Measurements from ENCODE around the gene NEMP1.
"Not testable (repeated sequence)": the region's sequence is repeated elsewhere in the genome, so short reads cannot be mapped to it uniquely, and the experiment has no call there.

The NEMP1 gene

DNA sequence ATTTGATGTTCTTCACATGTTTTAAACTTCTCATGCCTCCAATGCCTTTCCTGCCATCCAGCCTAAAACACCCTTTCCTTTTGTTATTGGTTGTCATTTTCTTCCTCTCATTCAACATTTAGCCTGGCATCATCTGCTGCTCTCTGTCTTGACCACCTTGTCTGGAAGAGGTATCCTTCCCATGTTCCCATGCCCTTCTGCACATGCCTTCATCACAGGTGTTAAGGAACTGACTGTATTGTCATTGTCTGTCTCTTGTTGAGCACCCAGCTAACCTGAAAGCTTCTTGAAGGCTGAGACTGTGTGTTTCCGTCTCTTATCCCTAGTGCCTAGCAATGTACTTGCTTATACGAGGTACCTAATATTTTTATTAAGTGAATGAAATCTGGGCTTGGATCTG lies 45.2 kb upstream of the NEMP1 start:
- Histone ChIP-seq H4K20me1 (ENCODE audit: insufficient read depth, low read length, poor library complexity, severe bottlenecking) (no peaks in the 10 kb centered on the region), H3K36me3 (ENCODE audit: insufficient read depth, low read length) (no peaks in the 10 kb centered on the region), H3K9me2 (replicated peaks; ENCODE audit: low read depth, low read length) (no peaks in the 10 kb centered on the region), H3F3A (ENCODE audit: low read depth) (no peaks in the 10 kb centered on the region; the same call in 1 of the 2 replicates), H3K9ac (ENCODE audit: low read depth, low read length, poor library complexity, severe bottlenecking) (no peak overlapping the region), H2AFZ (ENCODE audit: low read length) (no peak overlapping the region), H3K9me3 (ENCODE audit: insufficient read depth, low read depth, low read length) (no peaks in the 10 kb centered on the region), H3K4me3 (ENCODE audit: low read length, poor library complexity, severe bottlenecking) (no peak overlapping the region), H3K4me1 (ENCODE audit: insufficient read depth, low read length, poor library complexity, severe bottlenecking) (peaks cover 20% of the 10 kb centered on the region), H3K4me2 (ENCODE audit: low read depth, low read length, poor library complexity, severe bottlenecking) (no peak overlapping the region), H3K27me3 (ENCODE audit: insufficient read depth, low read length, poor library complexity, severe bottlenecking) (no peaks in the 10 kb centered on the region), H3K79me2 (ENCODE audit: insufficient read depth, low read length) (no peaks in the 10 kb centered on the region)
- TF ChIP-seq, protein P1, sequence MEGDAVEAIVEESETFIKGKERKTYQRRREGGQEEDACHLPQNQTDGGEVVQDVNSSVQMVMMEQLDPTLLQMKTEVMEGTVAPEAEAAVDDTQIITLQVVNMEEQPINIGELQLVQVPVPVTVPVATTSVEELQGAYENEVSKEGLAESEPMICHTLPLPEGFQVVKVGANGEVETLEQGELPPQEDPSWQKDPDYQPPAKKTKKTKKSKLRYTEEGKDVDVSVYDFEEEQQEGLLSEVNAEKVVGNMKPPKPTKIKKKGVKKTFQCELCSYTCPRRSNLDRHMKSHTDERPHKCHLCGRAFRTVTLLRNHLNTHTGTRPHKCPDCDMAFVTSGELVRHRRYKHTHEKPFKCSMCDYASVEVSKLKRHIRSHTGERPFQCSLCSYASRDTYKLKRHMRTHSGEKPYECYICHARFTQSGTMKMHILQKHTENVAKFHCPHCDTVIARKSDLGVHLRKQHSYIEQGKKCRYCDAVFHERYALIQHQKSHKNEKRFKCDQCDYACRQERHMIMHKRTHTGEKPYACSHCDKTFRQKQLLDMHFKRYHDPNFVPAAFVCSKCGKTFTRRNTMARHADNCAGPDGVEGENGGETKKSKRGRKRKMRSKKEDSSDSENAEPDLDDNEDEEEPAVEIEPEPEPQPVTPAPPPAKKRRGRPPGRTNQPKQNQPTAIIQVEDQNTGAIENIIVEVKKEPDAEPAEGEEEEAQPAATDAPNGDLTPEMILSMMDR (conservative IDR thresholded peaks at IDR 0.05; ENCODE audit: low read length): no peak
- no peak for TF ChIP-seq EZH2phosphoT487 (IDR thresholded peaks at IDR 0.05; ENCODE audit: borderline replicate concordance)

DNA sequence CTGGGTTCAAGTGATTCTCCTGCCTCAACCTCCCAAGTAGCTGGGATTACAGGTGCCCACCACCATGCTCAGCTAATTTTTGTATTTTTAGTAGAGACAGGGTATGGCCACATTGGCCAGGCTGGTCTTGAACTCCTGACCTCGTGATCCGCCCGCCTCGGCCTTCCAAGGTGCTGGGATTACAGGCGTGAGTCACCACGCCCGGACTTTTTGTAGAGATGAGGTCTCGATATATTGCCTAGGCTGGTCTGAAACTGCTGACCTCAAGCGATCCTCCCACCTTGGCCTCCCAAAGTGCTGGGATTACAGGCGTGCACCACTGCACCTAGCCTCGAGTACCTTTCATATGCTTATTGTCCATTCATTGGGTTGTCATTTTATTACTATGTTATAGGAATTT lies 42.1 kb upstream of the NEMP1 start:
- not testable (repeated sequence) for H4K20me1 ChIP-seq (ENCODE audit: insufficient read depth, low read length, poor library complexity, severe bottlenecking); H3K36me3 ChIP-seq (ENCODE audit: insufficient read depth, low read length); H3K4me2 ChIP-seq (ENCODE audit: low read depth, low read length, poor library complexity, severe bottlenecking); H3K9me2 ChIP-seq (replicated peaks; ENCODE audit: low read depth, low read length); H3K79me2 ChIP-seq (ENCODE audit: insufficient read depth, low read length); H3K9ac ChIP-seq (ENCODE audit: low read depth, low read length, poor library complexity, severe bottlenecking); H2AFZ ChIP-seq (ENCODE audit: low read length); H3K9me3 ChIP-seq (ENCODE audit: insufficient read depth, low read depth, low read length); H3K4me3 ChIP-seq (ENCODE audit: low read length, poor library complexity, severe bottlenecking); H3K4me1 ChIP-seq (ENCODE audit: insufficient read depth, low read length, poor library complexity, severe bottlenecking); H3F3A ChIP-seq (ENCODE audit: low read depth); H3K27me3 ChIP-seq (ENCODE audit: insufficient read depth, low read length, poor library complexity, severe bottlenecking)

DNA sequence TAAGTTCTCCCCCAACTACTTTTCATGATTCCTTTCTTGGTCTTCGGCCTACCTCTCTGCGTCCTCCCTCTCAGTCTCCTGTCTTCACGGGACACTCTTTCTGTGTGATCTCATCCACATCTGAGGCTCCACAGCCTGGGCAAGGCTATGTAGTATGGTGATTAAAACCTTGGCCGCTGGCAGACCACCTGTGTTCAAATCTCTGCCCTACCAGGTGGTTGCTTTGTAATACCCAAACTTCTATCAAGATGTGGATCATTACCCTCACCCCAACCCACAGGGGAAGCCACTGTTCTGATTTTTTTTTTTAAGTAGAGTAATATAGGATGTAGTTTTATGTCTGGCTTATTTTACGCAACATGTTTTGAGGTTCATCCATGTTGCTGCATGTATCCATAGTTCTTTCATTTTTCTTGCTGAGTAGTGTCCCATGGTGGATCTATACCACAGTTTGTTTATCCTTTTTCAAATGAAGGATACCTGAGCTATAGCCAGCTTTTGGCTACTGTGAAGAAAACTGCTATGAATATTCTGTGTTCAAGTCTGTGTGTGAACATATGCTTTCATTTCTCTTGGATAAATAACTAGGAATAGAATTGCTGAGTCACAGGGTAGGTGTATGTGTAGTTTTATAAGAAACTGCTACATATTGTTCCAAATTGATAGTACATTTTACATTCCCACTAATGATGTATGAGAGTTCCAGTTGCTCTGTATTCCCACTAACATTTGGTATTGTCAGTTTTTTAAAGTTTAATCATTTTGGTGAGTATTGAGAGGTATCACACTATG lies 40.9 kb upstream of the NEMP1 start:
- TF ChIP-seq, protein P1 (conservative IDR thresholded peaks at IDR 0.05; ENCODE audit: low read length): no peak
- no peak for TF ChIP-seq EZH2phosphoT487 (IDR thresholded peaks at IDR 0.05; ENCODE audit: borderline replicate concordance)
- Histone ChIP-seq H3K4me3 (ENCODE audit: low read length, poor library complexity, severe bottlenecking) (no peak overlapping the region), H3K9me3 (ENCODE audit: insufficient read depth, low read depth, low read length) (no peaks in the 10 kb centered on the region), H4K20me1 (ENCODE audit: insufficient read depth, low read length, poor library complexity, severe bottlenecking) (no peaks in the 10 kb centered on the region), H3F3A (ENCODE audit: low read depth) (no peaks in the 10 kb centered on the region), H3K27me3 (ENCODE audit: insufficient read depth, low read length, poor library complexity, severe bottlenecking) (no peaks in the 10 kb centered on the region), H3K4me2 (ENCODE audit: low read depth, low read length, poor library complexity, severe bottlenecking) (no peak overlapping the region), H3K9me2 (replicated peaks; ENCODE audit: low read depth, low read length) (no peaks in the 10 kb centered on the region), H3K79me2 (ENCODE audit: insufficient read depth, low read length) (no peaks in the 10 kb centered on the region), H2AFZ (ENCODE audit: low read length) (no peak overlapping the region), H3K36me3 (ENCODE audit: insufficient read depth, low read length) (no peaks in the 10 kb centered on the region), H3K9ac (ENCODE audit: low read depth, low read length, poor library complexity, severe bottlenecking) (no peak overlapping the region), H3K4me1 (ENCODE audit: insufficient read depth, low read length, poor library complexity, severe bottlenecking) (no peaks in the 10 kb centered on the region)
